Esophagus squamous epithelium (tissue), 4 donors: ENCODE results near the gene CEP44.

ENCODE experiments used
- CTCF ChIP-seq, 6 experiments: fragments of 450-650 bp in 4 of 6; fragments of 200-600 bp in 2 of 6; sonication (generic) in 2 of 6; IDR thresholded peaks; one replicate each; pipeline ENCODE4 v1.5.1; 2016 to 2019; ENCODE audit warnings: antibody characterized with exemption in 6 of 6, mild to moderate bottlenecking in 4 of 6, moderate library complexity in 4 of 6
- POLR2A ChIP-seq, 4 donors: fragments of 450-650 bp; IDR thresholded peaks; one replicate each; pipeline ENCODE4 v1.6.1; 2017; ENCODE audit warnings: antibody characterized with exemption in 4 of 4, mild to moderate bottlenecking in 4 of 4, moderate library complexity in 3 of 4

GRCh38 chr4:174377613-174378012 is 93.9 kb downstream of the CEP44 start:
- TF ChIP-seq CTCF (IDR thresholded peaks at IDR 0.05) (no peak), POLR2A (IDR thresholded peaks at IDR 0.05) (no peak)
